TTC549 (cell line): ENCODE measurements around the gene ZKSCAN1.

Experiments used
- FAIRE-seq: peaks from 2 replicates; lab custom pipeline; 2012; peaks lifted over from hg19 to GRCh38; lab: Jason Lieb, UNC

The ZKSCAN1 gene

GRCh38 chr7:100080907-100081534, 65.6 kb downstream of the ZKSCAN1 start:
- FAIRE-seq, result no peak

DNA sequence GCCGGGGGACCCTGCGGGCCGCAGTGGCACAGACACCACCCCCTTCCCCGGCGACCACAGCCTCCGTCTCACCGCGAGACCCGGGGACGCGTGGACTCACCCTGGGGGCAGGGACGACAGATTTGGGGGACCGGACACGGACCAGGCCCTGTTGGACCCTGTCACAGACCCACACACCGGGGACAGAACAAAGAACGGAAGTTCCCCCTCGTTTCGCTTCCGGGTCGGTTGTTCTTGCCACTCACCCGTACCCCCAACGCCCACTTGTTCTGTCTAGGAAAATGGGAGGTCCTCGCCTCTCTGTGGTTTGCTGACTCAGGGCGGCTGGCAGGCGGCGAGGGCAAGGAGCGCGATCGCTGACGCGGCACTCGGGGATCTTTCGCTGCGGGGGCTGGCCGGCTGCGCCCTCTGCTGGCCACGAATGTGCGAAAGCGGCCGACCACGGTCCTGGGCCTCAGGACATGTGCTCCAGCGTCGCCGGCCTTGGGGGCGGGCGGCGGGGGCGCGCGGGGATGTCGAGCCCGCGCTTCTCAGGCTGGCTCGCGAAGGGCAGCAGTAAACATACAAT, 66.2 kb downstream of the ZKSCAN1 start, which contains the start of gene ZNF3:
Gene ZNF3 (minus strand): TSS at position 189 of the 568 bp plus-strand sequence. CDS start 4,366 bp downstream, outside the sequence.
- FAIRE-seq, result peak; percentile 82

DNA sequence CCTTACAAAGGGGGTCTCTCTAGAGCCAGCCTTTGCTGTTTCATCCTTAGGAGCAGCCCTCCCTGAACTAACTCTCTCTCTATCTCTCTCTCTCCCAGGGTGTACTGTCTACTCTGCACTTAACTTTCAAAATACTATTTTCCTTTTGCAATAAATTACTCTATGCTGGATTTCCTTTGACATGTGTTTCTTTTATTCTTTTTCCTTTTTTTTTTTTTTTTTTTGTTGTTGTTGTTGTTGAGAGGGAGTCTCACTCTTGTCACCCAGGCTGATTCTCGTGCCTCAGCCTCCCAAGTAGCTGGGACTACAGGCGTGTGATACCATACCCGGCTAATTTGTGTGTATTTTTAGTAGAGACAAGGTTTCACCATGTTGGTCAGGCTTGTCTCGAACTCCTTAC, 67.6 kb downstream of the ZKSCAN1 start:
- no peak for FAIRE-seq

DNA sequence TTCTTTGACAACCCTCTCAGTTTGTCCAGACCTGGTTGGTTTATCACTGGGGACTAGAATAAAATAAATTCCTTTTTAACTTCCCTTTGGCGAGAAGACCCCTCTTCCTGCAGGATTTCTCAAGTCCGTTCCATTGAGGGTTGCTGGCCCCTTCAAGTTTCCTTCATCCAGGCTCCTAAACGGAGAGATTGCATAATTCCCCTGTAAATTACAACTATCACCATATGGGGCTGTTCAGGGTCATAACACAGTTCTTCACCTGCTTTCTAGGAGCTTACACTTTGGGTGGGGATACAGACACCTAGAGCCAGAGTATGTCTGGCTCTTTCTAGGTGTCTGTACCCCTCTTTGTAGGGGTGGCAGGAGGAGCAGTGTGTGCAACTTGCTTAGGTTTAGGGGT, 70.1 kb downstream of the ZKSCAN1 start:
- FAIRE-seq, result no peak

DNA sequence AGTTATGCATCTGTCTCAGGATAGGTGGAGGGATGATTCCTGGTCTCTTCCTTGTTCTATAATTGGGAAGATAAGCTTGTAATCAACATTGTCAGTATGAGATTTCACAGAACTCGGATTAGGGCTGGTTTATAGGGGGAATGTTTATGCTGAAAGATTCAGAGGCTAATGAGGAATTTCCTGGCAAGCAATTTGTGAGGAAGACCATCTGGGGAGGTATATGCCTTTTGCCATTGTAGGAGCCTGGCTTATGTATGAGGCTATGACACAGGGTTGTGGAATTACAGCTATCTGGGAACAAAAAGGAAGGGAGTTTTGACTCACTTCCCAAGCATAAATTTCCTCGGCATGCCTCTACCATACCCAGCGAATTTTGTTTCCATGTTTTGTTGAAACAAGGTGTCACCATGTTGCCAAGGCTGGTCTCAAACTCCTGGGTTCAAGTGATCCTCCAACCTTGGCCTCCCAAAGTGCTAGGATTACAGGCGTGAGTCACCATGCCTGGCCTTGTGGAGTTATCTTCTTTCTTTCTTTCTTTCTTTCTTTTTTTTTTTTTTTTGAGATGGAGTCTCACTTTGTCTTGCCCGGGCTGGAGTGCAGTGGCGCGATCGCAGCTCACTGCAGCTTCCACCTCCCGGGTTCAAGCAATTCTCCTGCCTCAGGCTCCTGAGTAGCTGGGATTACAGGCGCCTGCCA, 71.8 kb downstream of the ZKSCAN1 start:
- peak; percentile 90 for FAIRE-seq

DNA sequence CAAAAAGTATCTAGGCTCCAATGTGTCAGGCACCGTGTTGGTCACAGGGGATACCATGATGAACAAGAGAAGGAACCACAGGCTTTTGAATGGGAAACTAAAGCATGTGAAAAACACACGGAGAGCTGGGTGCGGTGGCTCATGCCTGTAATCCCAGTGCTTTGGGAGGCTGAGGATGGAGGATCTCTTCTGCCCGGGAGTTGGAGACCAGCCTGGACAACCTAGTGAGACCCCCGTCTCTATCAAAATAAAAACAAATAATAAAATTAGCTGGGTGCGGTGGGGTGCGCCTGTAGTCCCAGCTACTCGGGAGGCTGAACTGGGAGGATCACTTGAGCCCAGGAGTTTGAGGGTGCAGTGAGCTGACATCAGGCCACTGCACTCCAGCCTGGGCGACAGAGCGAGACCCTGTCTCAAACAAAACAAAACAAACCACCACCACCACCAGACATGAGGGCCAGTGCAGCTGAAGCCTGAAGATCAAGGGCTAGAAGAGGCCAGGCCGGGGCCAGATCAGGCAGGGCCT, 72.8 kb downstream of the ZKSCAN1 start:
- no peak for FAIRE-seq

DNA sequence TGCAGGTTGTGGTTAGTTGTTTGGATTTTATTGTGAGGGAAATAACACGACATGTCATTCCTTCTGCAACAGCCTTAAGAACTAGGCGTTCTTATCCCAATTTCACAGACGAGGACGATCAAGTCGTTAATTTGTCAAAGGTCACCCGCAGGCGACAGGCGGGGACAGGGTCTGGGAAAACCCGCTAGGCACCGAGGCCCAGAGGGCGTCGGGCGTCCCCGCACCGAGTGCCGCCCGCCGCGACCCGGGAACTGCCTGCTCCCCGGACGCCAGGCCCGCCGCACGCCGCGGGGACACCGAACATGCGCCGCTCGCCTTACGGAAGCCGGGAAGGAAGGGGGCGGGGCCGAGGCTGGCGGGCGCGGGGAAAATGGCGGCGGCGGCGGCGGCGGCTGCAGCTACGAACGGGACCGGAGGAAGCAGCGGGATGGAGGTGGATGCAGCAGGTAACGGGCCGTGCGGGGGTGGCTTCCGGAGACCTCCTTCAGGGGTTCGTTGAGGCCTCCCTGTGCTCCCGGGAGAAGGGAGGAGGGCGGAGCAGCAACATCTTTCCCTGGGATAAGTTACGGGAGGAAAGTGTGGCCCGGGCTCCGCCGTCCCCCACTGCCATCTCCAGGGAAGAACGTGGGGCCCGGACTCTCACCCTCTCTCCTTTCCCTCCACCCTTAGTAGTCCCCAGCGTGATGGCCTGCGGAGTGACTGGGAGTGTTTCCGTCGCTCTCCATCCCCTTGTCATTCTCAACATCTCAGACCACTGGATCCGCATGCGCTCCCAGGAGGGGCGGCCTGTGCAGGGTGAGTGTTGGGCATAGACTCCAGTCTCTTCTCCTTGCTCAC, 73.4 kb downstream of the ZKSCAN1 start, which contains the start of gene COPS6:
Gene COPS6 (plus strand): TSS at position 349 of the 837 bp plus-strand sequence. CDS start 22 bp downstream, at position 371.
- no peak for FAIRE-seq

- FAIRE-seq, result no peak
Measured at GRCh38 chr7:100089458-100090196, 74.2 kb downstream of the ZKSCAN1 start.

DNA sequence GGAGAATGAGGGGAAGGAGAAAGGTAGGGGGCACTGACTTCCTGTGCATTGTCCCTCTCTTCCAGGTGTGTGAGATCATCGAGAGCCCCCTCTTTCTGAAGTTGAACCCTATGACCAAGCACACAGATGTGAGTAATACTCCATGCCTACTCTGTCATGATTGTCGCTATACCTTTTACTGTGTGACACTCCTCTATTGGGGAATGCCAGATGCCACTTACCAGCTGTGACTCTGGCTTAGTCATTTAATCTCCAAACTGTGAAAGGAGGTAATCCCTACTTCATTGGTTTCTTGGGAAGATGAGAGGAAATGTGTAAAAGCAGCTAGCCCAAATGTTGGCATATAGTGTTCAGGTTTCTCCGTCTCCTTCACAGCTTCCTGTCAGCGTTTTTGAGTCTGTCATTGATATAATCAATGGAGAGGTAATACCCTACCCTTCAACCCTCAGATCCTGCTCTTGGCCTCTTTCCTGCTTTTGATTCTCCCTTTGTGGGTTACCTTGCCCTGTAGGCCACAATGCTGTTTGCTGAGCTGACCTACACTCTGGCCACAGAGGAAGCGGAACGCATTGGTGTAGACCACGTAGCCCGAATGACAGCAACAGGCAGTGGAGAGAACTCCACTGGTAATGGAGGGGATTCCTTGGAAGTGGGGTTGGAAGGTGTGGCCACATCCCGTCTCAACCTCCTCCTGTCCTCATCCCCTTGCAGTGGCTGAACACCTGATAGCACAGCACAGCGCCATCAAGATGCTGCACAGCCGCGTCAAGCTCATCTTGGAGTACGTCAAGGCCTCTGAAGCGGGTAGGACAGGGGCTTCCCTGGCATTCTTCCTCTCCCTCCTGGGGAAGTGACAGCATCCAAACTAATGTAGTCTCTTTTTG, 75.4 kb downstream of the ZKSCAN1 start:
- FAIRE-seq, result no peak
